GM04504 (cell line): ENCODE results near the gene BMPR1A.
"Not testable (repeated sequence)": the region's sequence is repeated elsewhere in the genome, so short reads cannot be mapped to it uniquely, and the experiment has no call there.

ENCODE experiments used
- DNase-seq: peaks from one replicate; pipeline ENCODE4 v3.0.0-alpha.2; 2012; ENCODE audit warnings: low read depth

Gene BMPR1A

GRCh38 chr10:86969421-86970041, 213.1 kb downstream of the BMPR1A start:
- no peak for DNase-seq

GRCh38 chr10:86970162-86970981, 214.0 kb downstream of the BMPR1A start:
- peak; percentile 67 for DNase-seq

GRCh38 chr10:86970982-86971231, 214.5 kb downstream of the BMPR1A start:
- DNase-seq, result no peak

DNA sequence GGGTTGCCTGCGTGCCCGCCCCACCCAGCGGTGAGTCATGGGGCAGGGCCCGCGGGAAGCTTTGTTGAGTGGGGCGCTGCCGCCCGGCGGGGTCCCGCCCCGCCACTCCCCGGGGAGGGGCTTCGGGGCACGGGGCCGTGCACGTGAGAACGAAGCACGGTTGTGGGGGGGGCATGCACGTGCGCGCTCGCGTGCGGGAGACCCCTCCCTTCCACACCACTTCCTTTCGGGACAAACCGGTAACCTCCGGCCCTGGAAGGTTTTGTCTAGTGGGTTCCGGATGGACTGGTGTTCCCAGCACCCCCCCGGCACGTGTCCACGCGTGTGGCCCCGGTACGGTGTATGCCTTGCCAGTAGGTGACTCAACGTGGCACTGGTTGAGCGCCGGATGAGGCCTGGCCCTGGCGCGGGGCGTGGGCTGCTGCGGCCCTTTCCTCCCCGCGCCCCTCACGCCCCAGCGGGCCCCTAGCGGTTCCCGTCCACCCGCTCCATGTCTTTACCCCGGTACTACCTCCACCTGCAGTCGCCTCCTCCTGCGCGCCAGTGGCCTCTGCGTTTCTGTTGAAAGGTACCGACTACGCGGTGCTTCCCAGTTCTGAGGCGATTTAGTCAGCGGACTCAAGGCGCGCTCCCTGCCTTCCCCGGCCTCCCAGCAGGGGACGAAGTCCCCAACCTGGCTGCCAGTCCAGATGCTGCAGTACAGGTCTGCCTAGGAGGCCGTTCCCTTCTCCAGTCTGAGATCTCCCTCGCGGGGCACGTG, 215.0 kb downstream of the BMPR1A start:
- DNase-seq, result peak; percentile 85

GRCh38 chr10:86972613-86973380, 216.4 kb downstream of the BMPR1A start:
- DNase-seq, result no peak

DNA sequence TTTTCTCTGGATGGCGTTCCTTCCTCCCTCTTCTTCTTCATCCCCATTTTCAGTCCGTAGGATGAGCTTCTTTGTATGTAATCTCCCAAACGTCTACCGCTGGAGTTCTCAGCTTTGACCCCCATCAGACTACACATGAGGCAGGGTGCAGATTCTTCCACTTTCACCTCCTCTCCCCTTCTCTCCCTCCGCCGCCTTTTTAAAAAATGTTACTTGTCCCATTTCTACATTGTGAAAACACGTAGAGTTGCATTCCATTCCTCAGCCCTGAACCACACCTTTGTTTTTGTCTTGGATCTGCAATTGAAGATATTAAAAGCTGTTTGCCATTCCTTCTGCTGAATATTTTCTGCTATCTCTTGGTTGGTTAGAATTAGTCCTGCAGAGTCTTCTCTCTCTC, 218.1 kb downstream of the BMPR1A start:
- DNase-seq, result no peak

GRCh38 chr10:86976362-86977056, 220.1 kb downstream of the BMPR1A start:
- no peak for DNase-seq

DNA sequence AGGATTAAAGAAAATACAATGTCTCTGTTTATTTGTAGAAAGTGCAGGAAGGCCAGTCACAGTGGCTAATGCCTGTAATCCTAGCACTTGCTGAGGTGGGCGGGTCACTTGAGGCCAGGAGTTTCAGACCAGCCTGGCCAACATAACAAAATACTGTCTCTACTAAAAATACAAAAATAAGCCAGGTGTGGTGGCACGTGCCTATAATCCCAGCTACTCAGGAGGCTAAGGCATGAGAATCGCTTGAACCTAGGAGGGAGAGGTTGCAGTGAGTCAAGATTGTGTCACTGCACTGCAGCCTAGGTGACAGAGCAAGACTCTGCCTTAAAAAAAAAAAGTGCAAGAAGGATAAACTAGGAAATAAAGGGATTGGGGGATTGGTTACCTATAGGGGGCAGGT, 222.0 kb downstream of the BMPR1A start:
- DNase-seq, result not testable (repeated sequence)

- DNase-seq, result no peak
These were observed 222.9 kb downstream of the BMPR1A start for GRCh38 chr10:86979296-86979818.

DNA sequence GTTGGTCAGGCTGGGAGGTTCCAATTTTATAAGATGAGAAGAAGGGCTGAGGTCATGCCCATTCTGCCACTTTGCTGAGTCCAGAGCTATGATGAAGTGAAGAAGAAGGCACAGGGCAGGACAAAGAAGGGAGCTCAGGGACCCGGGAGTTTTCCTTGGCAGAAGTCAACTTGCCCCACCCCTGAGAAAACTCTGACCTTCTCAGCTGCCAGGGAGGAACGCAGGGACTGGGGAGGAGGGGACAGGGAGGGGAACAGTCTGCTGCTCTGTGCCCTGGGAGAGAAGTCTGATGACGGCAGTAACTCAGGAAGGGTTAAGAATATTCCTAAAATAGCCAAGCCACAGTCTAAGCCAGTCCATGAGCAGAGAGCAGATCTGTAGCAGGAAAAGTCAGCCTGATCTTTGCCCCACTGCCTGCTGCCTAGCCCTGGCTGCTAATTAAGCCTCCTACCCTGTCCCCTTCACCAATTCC, 223.6 kb downstream of the BMPR1A start:
- DNase-seq, result no peak

DNA sequence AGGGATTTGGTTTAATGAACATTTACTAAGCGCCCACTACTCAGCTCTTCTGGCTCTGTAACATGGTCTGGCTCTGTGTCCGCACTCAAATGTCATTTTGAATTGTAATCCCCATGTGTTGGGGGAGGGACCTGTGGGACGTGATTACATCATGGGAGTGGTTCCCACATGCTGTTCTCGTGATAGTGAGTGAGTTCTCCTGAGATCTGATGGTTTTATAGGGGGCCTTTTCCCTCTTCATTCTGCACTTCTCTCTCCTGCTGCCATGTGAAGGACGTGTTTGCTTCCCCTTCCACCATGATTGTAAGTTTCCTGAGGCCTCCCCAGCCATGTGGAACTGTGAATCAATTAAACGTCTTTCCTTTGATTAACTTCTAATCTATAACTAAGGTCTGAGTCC, 224.6 kb downstream of the BMPR1A start:
- not testable (repeated sequence) for DNase-seq

GRCh38 chr10:86981716-86982115, 225.3 kb downstream of the BMPR1A start:
- DNase-seq, result no peak
